ENCODE results near the gene BRD4. TPM values are rescaled to one million over a fixed set of nuclear protein-coding genes. Genes with fewer than 3 reads are reported as not detected.

BRD4 gene
- total RNA-seq, 1 donor from 2014 or later = 9.5 TPM

DNA sequence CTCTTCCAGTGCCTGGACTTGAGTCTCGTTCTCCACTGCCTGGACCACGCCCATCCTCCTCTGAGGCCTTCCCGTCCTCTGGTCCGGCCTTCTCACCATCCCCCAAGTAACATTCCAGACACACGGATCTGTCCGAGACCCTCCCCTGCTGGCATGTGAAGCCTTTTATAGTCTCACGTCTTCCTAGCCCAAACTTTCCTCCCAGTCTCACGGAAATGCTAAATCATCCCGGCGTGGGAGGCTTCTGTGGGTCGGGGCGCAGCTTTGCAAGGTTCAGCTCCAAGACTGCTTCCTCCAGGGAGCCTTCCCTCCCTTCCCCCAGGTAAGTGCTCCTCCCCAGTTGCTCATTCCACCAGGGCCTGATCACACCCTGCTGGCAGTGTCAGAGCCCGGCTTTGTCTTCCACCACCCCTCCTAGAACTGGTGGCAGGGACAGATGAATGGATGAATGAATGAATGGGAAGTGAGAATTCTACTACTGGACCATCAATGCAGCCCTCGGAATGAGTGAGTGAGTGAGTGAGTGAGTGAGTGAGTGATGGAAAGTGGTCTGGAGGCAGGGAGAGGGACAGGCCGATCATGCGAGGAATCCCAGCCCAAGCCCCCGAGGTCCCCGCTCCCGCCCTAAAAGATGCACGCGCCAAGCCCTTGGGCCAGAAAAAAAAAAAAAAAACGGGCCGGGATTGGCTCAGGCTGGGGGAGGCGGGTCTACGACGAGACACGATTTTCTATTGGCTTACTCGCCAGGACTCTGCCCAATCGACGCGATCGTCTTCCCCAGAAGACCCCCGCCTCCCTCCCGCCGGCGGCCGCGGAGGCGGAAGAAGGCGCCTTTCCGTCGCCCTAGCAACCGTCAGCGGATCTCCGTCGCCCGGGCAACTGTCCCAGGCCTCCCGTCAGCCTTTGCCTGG is 109.3 kb downstream of the BRD4 start:
- peak; percentile 82 for DNase-seq

DNA sequence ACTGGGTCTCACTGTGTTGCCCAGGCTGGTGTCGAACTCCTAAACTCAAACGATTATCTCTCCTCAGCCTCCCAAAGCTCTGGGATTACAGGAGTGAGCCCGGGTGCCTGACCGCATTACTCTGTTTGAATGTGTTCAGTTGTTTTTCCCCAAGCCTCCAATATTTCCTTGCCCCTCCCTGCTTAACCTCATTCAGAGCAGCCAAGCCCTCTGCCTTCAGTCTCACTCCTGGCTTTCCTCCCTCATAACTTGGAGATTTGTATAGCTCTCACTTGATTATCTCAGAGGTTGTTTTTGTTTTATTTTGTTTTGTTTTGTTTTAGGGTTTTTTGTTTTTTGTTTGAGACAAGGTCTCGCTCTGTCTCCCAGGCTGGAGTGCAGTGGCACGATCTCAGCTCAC is 111.5 kb downstream of the BRD4 start:
- no peak for DNase-seq

DNA sequence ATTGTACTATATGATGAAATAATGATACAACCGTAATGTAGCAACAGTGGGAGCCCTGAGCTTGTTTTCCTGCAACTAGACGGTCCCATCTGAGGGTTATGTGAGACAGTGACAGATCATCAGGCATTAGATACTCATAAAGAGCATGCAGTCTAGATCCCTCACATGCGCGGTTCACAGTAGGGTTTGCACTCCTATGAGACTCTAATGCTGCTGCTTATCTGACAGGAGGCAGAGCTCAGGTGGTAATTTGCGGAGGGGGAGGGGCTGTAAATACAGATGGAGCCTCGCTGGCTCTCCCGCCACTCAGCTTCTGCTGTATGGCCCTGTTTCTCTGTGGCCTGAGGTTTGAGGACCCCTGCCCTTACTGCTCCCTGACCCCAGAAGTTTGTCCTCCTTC is 113.8 kb downstream of the BRD4 start:
- no peak for DNase-seq

DNA sequence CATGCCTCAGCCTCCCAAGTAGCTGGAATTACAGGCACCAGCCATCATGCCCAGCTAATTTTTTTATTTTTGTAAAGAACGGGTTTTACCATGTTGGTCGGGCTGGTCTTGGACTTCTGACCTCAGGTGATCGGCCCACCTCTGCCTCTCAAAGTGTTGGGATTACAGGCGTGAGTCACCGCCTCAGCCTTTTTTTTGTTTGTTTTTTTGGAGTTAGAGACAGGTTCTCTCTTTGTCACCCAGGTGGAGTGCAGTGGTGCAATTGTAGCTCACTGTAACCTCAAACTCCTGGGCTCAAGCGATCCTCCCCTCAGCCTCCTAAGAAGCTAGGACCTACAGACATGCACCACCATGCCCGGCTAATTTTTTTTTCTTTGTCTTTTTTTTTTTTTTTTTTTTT is 116.0 kb downstream of the BRD4 start:
- no peak for DNase-seq

DNA sequence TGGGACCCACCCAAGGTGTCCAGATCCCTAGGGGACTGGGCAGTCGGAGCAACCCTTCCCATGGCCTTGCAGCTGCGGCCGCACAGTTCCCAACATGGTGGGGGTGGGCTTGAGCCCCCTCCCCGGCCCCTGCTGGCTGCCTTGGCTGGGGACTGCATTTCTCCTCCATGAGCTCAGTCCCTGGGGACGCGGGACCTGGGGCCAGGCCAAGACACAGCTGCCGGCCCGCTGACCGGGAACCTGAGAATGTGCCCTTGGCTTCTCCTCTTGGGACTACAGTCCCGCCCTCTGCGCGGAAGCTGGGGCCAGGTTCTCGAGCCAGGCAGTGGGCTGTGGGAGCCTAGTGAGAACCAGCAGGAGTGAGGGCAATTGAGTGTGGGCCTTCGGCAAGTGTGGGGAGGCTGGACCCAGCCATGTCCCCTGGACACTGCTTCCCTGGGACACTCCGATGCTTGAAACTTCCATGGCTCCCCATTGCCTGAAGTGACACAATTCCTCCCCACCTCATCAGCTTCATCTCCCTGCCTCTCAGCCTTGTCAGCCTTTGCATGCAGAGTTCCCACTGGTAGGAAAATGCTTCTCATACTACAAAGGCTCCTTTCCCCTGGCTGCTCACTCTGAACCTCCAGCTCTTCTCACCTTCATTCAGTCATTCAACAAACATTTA is 118.5 kb downstream of the BRD4 start:
- no peak for DNase-seq

DNA sequence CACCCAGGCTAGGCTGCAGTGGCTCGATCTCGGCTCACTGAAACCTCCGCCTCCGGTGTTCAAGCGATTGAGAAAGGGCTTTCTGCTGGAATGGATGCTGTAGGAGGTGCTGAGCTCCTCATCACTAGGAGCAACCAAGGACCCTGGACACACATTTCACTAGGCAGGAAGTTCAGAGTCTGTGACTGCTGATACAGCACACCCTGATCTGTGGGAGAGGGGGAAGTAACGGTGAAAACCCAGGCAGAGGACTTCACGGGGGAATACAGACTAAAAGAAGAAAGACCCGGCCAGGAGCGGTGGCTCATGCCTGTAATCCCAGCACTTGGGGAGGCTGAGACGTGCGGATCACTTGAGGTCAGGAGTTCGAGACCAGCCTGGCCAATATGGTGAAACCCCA is 119.6 kb downstream of the BRD4 start:
- DNase-seq = no peak

DNA sequence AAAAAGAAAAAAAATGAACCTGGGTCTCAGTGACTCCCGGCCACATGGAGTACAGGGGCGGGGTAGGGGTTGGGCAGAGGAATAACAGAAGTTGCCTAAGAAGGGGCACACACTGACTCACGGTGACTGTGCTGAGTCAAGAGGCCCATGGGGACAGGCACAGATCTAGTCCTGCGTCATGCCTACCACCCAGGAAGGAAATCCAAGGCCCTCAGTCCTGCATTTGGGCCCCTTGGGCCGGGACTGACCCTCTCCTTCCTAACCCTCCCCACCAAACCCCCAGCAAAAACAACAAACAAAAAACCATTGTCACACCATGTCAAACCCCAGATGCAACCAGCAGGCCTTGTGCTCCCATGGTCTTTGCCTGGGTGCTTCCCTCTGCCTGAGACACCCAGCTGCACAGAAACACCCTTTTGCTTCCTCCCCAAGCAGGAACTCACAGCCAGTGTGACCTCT is 122.0 kb downstream of the BRD4 start:
- no peak for DNase-seq

DNA sequence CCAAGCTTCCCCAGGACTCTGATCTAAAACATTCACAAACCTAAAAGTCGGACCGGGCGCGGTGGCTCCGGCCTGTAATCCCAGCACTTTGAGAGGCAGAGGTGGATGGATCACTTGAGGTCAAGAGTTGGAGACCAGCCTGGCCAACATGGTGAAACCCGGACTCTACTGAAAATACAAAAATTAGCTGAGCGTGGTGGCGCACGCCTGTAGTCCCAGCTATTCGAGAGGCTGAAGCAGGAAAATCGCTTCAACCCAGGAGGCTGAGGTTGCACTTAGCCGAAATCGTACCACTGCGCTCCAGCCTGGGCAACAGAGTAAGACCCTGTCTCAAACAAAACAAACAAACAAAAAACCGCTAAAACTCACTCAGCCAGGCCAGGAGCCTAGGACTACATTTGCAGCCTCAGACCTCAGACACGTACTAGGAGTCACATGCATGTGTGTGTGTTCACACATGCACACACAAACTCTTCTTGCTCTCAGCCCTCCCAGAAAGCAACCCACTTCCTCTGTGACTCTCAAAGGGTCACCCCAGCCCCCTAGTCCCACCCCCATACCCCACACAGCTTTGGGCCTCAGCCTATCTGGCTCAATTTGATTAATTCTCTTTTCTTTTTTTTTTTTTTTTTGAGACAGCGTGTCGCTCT is 130.8 kb downstream of the BRD4 start:
- no peak for DNase-seq

DNA sequence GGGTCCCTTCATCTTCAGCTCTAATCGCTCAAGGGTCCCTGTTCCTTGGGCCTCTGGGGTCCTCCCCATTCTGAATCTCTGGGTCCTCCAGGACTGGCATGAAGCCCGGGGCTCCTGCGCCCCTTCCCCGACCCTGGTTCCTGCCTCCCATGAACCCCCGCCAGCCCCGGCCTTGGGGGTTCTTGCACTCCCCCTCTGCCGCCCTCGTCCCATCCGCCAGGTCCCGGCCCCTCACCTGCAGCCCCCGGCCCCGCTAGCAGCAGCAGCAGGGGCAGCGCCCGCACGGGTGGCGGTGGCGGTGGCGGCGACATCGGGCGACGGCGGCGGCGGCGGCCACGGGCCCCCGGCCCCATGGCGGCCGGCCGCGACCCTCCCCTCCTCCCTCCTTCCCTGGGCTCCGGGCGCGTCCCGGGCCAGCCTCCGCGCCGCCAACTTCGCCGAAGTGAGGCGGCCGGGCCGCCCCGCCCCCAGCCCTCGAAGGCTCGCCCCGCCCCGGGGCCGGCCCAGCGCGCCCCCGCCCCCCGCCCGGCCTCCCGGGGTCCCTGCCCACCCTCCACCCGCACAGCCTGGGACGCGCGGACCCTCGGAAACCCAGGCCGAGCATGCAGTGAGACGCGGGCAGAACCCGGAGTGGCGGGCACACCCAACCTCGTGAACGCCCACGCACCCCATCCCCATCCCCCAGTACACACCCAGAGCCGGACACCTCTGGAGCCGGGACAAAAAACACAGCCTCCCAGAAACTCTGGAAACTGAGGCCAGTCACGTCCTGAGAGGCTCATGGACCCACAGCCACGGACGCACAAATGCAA is 131.6 kb downstream of the BRD4 start, which contains the start of gene NOTCH3:
Gene NOTCH3 (minus strand): TSS at position 443 of the 812 bp plus-strand sequence. CDS start 90 bp downstream, at position 353.
- no peak for DNase-seq

DNA sequence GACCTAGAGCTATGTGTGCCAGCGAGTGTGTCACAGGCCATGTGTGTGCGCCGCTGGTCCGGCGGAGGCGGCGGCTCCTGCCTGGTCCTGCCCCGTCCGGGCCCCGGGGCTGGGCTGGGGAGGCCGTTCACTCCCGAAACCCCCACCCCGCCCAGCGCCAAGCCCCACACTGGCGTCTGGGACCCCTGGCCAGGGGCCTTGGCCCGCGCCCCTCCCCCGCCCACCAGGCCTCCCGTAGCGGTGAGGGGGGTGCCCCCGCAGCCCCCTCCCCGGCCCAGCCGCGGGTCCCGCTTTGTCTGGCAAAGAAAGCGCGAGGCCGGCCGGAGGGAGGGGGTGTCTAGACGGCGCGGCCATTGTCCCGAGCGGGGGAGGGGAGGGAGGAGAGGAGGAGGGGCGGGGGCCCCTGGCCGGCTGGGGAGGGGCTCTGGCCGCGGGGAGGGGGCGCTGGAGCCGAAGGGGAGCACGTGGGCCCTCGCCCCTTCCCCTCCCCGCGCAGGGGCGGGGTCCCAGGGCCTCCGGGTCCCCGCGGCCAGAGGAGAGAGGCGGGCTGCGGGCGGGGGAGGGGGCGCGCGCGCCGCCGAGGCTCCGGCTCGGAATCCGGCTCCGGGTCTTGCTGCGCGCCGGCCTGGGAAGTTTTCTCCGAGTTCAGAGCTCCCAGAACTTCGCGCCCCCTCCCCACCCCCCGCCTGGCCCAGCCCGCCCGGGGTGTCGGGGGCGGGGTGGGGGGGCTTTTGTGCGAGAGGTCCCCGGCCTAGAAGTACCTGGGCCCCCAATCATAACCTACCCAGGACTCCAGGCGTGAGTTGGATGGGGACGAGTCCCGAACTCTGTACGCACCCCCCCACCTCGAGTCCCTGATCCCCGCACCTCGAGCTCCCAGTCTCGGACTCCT is 132.4 kb downstream of the BRD4 start:
- no peak for DNase-seq

DNA sequence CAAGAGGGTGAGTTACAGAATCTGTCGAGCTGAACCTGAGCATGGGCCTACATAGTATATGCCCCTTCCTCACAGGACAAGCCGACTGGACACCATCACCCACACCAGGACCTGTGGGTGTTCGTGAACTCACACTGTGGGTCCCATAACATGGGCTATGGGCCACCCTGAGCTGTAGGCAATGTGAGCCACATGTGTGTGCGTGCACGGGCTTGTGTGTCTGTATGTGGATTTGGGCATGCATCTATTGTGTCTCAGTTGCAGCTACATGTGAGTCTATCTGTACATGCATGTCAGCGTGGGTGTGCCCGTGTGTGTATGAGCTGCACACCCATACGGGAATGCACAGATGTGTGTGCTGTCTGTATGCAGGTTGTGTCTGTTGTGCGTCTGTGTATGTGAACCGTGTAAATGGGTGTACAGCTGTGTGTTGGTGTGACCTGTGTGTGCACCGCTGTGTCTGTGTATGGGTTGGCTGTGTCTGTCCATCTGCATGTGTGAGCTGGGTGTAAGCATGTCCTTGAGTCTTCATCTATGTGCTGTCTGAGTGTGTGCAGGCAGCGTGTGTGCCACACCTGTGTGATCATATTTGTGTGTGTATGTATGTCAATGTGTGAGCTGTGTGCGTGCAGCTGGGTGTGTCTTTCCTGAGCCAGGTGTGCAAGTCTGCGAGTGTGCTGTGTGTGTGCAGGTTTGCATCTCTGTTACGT is 133.2 kb downstream of the BRD4 start:
- DNase-seq = no peak

DNA sequence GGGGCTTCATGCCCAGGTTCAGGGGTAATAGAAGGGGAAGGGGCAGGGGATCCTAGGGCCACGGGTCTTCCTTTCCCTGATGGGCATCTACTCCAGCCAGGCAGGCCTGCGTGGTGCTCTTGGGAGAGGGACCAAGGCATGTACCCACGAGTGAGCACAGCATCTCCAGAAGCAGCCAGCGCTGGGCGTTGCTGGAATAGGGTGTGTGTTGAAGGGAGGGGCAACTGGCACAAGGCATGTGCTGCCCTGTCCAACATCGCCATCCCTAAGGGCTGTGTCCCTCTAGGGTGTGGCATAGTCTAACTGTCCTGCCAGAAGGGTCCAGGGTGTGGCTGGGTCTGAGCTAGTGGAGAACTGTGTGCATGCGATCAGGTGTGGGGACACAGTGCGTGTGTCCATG is 134.4 kb downstream of the BRD4 start:
- DNase-seq = no peak

DNA sequence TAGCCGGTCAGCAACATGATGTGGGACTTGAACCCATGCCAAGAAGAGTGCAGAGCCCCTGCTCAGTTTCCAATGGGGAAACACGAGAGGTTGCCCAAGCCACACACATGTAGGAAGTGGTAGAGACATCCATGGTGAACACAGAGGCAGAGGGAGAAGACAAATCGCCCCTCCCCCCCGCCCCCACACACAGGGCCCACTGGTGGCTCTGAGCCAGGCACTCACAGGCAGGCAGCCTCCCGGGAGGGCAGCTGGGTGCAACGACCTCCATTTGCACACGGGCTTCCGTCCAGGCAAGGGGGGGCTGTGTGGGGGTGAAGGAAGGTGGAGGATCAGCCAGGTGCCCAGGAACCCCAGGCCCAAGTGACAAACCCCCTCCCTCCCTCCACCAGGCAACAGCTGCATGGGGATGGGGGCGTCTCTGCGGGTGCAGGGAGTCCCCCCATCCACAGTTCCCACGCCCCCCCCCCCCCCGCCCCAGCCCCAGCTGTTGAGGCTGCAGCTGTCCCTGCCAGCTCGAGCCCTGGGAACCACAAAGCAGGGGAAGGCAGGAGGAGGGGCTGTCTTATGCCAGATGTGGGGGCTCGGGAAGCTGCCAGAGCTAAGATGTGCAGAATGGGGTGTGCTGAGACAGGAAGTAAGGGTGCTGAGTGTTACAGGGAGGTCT is 134.9 kb downstream of the BRD4 start:
- no peak for DNase-seq

DNA sequence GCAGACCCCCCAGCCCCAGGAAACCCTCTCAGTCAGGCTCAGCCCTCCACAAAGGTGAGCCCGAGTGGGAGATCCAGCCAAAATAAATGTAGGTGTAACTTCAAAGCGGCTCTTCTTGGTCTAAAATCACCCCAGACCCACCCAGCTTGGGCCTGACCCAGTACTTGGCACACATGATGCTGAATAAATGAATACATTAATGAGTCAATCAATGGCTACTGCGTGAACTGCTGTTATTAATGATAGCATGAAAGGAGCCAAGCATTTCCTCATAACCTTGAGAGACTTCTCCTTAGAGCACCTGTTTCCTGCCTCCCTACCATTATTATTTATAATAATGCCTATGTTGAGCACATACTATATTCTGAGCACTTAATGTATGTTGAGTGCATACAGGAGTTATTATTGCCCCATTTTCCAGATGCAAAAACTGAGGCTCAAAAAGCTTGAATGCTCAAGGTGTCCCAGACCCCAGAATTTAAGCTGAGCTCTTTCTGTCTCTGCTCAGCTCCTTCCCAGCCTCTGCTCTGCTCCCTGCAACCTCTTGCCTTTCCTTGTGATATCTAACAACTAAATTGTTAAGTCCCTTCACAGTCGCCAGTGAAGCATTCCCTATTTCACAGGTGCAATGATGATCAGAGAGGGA is 135.9 kb downstream of the BRD4 start:
- no peak for DNase-seq

DNA sequence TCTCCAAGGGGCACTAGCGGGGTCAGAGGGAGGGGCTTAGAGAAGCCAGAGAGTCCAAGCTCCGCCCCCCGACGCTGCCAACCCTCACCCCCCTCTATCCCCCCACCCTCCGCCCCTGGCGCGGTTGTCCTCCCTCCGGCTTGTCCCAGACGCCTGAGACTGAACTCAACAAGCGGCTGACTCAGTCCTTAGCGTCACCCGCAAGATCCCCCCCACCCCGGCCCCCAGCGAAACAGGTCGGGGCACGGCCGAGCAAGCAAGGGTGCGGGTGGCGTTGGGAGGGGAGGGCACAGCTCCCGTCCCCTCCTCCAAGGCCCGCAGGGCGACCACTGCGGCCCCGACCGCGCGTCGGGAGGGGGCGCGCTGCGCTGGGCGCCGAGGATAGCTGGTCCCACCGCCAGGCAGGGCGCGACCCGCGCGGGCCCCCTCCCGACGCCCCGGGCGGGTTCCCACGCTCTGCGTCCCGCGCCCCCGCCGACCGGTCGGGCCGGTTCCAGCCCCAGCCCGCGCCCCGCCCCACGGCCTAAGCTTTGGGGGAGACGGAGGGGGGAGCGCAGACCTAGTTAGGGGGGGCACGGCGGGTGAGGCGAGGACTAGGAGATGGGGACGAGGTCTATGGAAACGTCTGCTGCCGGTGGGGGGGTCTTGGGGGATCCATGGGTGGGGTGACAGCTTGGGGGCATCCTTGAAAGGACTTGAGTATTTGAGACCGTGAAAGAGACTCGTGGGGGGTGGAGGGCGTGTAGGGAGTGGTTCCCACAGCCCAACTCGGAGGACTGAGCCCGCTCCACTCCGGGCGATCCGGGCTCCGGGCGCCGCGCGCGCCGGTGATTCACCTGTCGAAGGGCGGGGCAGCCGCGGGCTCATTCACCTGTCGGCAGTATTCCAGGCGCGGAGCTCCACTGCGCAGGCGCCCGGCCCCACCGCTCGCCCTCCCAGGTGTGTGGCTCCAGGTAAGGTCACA is 136.7 kb downstream of the BRD4 start:
- no peak for DNase-seq

DNA sequence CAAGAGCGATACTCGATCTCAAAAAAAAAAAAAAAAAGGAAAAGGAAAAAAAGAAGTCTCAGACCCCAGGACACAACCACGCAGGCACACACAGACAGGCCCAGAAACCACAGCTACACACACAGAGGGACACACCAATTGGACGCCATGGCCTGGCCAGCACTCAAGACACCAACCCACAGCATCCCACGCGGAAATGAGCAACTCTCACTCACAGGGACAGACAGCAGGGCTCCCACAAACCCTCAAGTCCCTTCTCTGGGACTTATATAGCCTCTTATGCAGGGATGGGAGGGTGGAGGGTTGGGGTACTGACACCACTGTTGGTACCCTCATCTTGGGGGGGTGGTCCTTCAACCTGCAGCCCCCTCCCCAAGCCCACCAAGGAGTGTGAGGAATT is 137.4 kb downstream of the BRD4 start:
- peak; percentile 28 for DNase-seq

DNA sequence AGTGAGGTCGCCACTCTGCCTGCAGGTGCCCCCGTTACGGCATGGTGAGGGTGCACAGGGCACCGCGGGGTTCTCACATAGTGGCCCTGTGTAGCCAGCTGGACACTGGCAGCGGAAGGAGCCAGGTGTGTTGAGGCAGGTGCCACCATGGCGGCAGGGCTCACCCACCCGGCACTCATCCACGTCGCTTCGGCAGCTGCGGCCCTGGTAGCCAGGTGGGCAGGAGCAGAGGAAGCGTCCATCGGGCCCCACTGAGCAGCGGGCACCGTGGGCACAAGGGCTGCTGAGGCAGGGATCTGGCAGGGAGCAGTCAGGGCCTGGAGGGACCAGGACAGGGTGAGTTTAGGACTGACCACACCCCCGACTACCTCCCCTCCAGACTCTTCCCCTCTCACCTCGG is 140.4 kb downstream of the BRD4 start:
- no peak for DNase-seq

DNA sequence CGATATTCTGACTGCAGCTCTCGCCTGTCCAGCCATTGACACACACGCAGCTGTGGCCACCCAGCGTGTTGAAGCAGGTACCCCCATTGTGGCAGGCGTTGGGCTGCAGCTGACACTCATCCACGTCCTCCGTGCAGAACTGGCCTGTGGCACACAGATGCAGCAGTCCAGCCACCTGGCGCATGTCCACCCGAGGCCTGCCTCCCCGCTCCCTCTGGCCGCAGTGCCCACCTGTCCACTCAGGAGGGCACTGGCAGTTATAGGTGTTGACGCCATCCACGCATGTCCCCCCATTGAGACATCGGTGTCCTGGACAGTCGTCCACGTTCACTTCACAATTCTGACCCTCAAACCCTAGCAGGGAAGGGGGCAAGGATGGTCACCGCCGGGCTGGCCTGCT is 140.8 kb downstream of the BRD4 start:
- no peak for DNase-seq

Measured in occipital lobe (tissue), 2 donors.